ENCODE measurements around the gene SLC1A6. TPM values are rescaled to one million over a fixed set of nuclear protein-coding genes. Genes with fewer than 3 reads are reported as not detected.

SLC1A6 gene
- total RNA-seq, 2 donors from 2014 or later: not detected

- peaks cover 2% of the 10 kb centered on the region for H3K36me3 Mint-ChIP-seq (ENCODE audit: low read depth)
Measured at GRCh38 chr19:14944456-14944855, 35.2 kb downstream of the SLC1A6 start.

GRCh38 chr19:14943601-14944000, 36.1 kb downstream of the SLC1A6 start:
- H3K4me3 Mint-ChIP-seq: no peak overlapping the region
- peaks cover 28% of the 10 kb centered on the region for H3K27me3 Mint-ChIP-seq
- ATAC-seq: no peak
- peaks cover 2% of the 10 kb centered on the region for H3K36me3 Mint-ChIP-seq (ENCODE audit: low read depth)
- DNase-seq: no peak
- peaks cover 5% of the 10 kb centered on the region for H3K4me1 Mint-ChIP-seq
- no peaks in the 10 kb centered on the region for H3K9me3 ChIP-seq (ENCODE audit: control insufficient read depth, low read length, poor library complexity, severe bottlenecking)
- peak overlapping the region; percentile 39 for H3K27ac Mint-ChIP-seq

More at GRCh38 chr19:14944456-14944855, 35.2 kb downstream of the SLC1A6 start:
- no peak for DNase-seq
- Mint-ChIP-seq H3K4me1 (peaks cover 5% of the 10 kb centered on the region), H3K4me3 (no peak overlapping the region), H3K27me3 (peaks cover 29% of the 10 kb centered on the region), H3K27ac (no peak overlapping the region)
- H3K9me3 ChIP-seq (ENCODE audit: control insufficient read depth, low read length, poor library complexity, severe bottlenecking): no peaks in the 10 kb centered on the region
- ATAC-seq: no peak

GRCh38 chr19:14941189-14941588, 38.5 kb downstream of the SLC1A6 start, which contains the start of gene OR7C2:
OR7C2 (plus strand) TSS chr19:14941489; CDS start chr19:14941489, 0 bp downstream.
- no peak within 1 kb of the TSS for H3K4me3 Mint-ChIP-seq
- H3K27ac Mint-ChIP-seq: no peak within 1 kb of the TSS
- H3K9me3 ChIP-seq (ENCODE audit: control insufficient read depth, low read length, poor library complexity, severe bottlenecking): no peaks in the 10 kb centered on the region
- ATAC-seq (no peak), DNase-seq (no peak)
- H3K4me1 Mint-ChIP-seq: peaks cover 5% of the 10 kb centered on the region
- H3K36me3 Mint-ChIP-seq (ENCODE audit: low read depth): peaks cover 2% of the 10 kb centered on the region
- H3K27me3 Mint-ChIP-seq: peaks cover 23% of the 10 kb centered on the region

- Mint-ChIP-seq H3K27me3 (peaks cover 20% of the 10 kb centered on the region), H3K4me3 (no peak overlapping the region), H3K4me1 (peaks cover 5% of the 10 kb centered on the region), H3K36me3 (ENCODE audit: low read depth) (peaks cover 2% of the 10 kb centered on the region), H3K27ac (no peak overlapping the region)
- H3K9me3 ChIP-seq (ENCODE audit: control insufficient read depth, low read length, poor library complexity, severe bottlenecking): no peaks in the 10 kb centered on the region
- ATAC-seq (no peak), DNase-seq (no peak)
Measured at GRCh38 chr19:14940266-14940665, 39.4 kb downstream of the SLC1A6 start.

GRCh38 chr19:14933506-14933905, 46.2 kb downstream of the SLC1A6 start:
- H3K9me3 ChIP-seq (ENCODE audit: control insufficient read depth, low read length, poor library complexity, severe bottlenecking): no peaks in the 10 kb centered on the region
- peaks cover 28% of the 10 kb centered on the region for H3K27me3 Mint-ChIP-seq
- no peaks in the 10 kb centered on the region for H3K4me1 Mint-ChIP-seq
- DNase-seq (no peak), ATAC-seq (no peak)
- H3K4me3 Mint-ChIP-seq: no peak overlapping the region
- no peak overlapping the region for H3K27ac Mint-ChIP-seq
- H3K36me3 Mint-ChIP-seq (ENCODE audit: low read depth): no peaks in the 10 kb centered on the region

- DNase-seq (no peak), ATAC-seq (no peak)
- H3K4me3 Mint-ChIP-seq: no peak overlapping the region
- H3K27me3 Mint-ChIP-seq: peaks cover 47% of the 10 kb centered on the region
- H3K4me1 Mint-ChIP-seq: peaks cover 2% of the 10 kb centered on the region
- no peaks in the 10 kb centered on the region for H3K9me3 ChIP-seq (ENCODE audit: control insufficient read depth, low read length, poor library complexity, severe bottlenecking)
- no peak overlapping the region for H3K27ac Mint-ChIP-seq
- peaks cover 2% of the 10 kb centered on the region for H3K36me3 Mint-ChIP-seq (ENCODE audit: low read depth)
Measured at GRCh38 chr19:14916848-14917247, 62.8 kb downstream of the SLC1A6 start.

GRCh38 chr19:14915116-14915515, 64.5 kb downstream of the SLC1A6 start:
- Mint-ChIP-seq H3K27me3 (peaks cover 38% of the 10 kb centered on the region), H3K27ac (no peak overlapping the region), H3K36me3 (ENCODE audit: low read depth) (peaks cover 2% of the 10 kb centered on the region), H3K4me3 (peak overlapping the region; percentile 47), H3K4me1 (peaks cover 1% of the 10 kb centered on the region)
- DNase-seq: no peak
- no peak for ATAC-seq
- H3K9me3 ChIP-seq (ENCODE audit: control insufficient read depth, low read length, poor library complexity, severe bottlenecking): no peaks in the 10 kb centered on the region

- peaks cover 52% of the 10 kb centered on the region for H3K27me3 Mint-ChIP-seq
- H3K4me1 Mint-ChIP-seq: no peaks in the 10 kb centered on the region
- no peak for DNase-seq
- peaks cover 2% of the 10 kb centered on the region for H3K36me3 Mint-ChIP-seq (ENCODE audit: low read depth)
- no peak for ATAC-seq
- no peak overlapping the region for H3K4me3 Mint-ChIP-seq
- H3K9me3 ChIP-seq (ENCODE audit: control insufficient read depth, low read length, poor library complexity, severe bottlenecking): no peaks in the 10 kb centered on the region
- no peak overlapping the region for H3K27ac Mint-ChIP-seq
Measured at GRCh38 chr19:14906711-14907110, 73.0 kb downstream of the SLC1A6 start.

- Mint-ChIP-seq H3K36me3 (ENCODE audit: low read depth) (peaks cover 4% of the 10 kb centered on the region), H3K27ac (no peak overlapping the region), H3K4me3 (no peak overlapping the region), H3K4me1 (no peaks in the 10 kb centered on the region), H3K27me3 (peaks cover 78% of the 10 kb centered on the region)
- ATAC-seq (no peak), DNase-seq (no peak)
- H3K9me3 ChIP-seq (ENCODE audit: control insufficient read depth, low read length, poor library complexity, severe bottlenecking): no peaks in the 10 kb centered on the region
Measured at GRCh38 chr19:14901675-14902260, 77.9 kb downstream of the SLC1A6 start.

Other genes starting within 250 kb of the SLC1A6 start
- 10 to 100 TPM in 1 of 2 donors, 1 to 10 TPM in 1; 5.3 to 20.6 TPM for gene ADGRE2, start 201.3 kb downstream of the SLC1A6 start, total RNA-seq
- gene OR7A5, start 144.7 kb downstream of the SLC1A6 start, total RNA-seq: not detected
- gene OR7C1, start 144.7 kb downstream of the SLC1A6 start, total RNA-seq: not detected
- not detected for gene OR7A10, start 130.9 kb downstream of the SLC1A6 start, total RNA-seq
- gene OR7A17, start 93.7 kb downstream of the SLC1A6 start, total RNA-seq: not detected
- gene OR7C2, start 38.4 kb downstream of the SLC1A6 start, total RNA-seq: not detected
- not detected for gene CASP14, start 69.6 kb upstream of the SLC1A6 start, total RNA-seq
- gene OR1I1, start 102.3 kb upstream of the SLC1A6 start, total RNA-seq: not detected
- under 1 TPM in 1 of 2 donors, not detected in 1; 0.12 TPM for gene SYDE1, start 127.5 kb upstream of the SLC1A6 start, total RNA-seq
- gene NOTCH3, start 221.1 kb upstream of the SLC1A6 start, total RNA-seq: under 1 TPM; 0.05 to 0.18 TPM

Measured in T-helper 17 cell (primary cell).